GM18907 (cell line): ENCODE data around the gene WDR38.

Source experiments
- ATAC-seq: cut with Tn5 transposase; IDR thresholded peaks from one replicate; pipeline ENCODE4 v1.9.1; 2021; ENCODE audit warnings: mild to moderate bottlenecking, moderate library complexity; ENCODE audit not compliant: unreplicated experiment

WDR38 gene

DNA sequence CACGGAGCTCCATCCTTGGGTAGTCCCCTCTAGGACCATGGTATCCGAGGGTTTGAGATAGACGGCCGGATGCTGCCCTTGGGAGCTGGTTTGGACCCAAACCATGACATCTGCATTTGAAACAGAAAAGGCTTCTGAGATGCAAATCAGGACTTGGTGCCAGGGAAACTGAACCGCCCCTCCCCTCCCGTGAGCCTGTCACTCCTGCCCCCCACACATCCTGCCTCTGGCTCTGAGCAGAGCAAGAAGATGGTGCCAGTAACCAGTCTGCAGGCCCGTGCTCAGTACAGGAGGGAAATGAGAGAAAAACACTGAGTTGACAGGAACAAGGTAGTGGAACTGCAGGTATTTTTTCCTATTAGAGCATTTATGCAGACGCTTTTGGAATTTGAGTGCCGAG lies 27.2 kb downstream of the WDR38 start:
- ATAC-seq, result no peak

GRCh38 chr9:124881138-124881743 lies 28.0 kb downstream of the WDR38 start:
- ATAC-seq, result no peak

GRCh38 chr9:124882231-124882630 lies 29.0 kb downstream of the WDR38 start:
- ATAC-seq, result no peak

DNA sequence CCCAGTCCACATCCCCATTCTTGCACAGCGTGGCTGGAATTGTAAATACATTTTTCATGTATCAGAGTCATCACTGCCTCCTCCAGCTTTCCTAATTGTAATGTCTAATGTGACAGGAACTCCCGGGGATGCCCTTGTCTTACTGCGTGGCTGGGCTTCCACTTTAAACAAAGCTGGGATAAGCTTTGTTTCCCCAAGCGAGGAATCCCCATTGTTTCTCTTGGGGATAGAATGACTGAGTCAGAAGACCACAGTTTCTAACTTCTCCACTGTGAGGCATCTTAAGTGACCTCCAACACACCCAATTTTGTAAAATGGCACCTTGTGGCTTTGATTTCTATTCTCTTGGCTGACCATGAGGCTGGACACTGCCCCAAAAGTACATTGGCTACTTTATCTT lies 31.1 kb downstream of the WDR38 start:
- no peak for ATAC-seq

- no peak for ATAC-seq
Observed at GRCh38 chr9:124885551-124885950, 32.3 kb downstream of the WDR38 start.

GRCh38 chr9:124886461-124886860 lies 33.2 kb downstream of the WDR38 start:
- ATAC-seq, result no peak

DNA sequence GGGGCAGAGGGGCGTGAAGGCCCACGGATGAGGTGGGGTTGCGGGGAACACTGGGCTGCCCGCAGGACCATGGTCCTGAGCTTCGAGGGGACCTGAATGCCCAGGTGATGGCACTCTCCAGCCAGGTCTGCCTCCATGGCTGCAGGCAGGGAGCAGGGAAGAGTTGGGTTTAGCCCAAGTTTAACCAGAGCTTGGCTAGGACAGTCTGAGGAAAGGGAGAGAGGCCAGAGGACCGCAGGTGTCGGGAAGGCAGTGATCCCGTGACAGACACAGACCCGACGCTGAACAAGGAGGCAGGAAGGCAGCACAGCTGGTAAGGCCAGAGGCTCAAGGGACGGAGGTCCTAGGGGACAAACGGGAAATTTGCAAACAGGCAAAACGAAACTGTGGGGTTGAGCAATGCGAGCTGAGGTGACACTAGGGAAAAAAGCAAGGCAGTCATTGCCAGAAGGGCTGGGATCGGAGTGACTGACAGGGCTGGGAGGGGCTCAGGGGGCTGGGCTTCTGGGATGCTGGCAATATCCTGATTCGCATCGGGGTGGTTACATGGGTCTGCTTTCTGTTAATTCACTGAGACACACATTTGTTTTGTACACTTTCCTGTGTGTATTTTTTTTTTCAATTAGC lies 33.7 kb downstream of the WDR38 start:
- no peak for ATAC-seq

DNA sequence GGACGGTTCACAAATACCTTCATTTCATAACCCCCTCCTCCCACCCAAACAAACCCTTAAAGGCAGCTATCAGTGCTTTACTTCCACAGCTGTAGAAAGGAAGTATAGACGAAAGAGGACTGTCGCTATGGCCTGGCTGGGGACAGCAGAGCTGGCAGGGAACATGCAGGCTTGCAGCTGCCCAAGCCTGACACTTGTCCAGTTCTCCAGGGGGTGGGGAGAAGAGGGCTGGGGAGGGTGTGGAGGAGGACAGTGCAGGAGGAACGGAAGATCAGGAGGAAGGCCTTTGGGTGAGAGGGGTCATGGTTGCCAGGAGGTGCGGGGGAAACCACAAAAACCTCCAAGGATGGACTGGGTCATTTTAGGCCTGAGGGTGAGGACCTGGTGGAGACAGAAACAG lies 34.6 kb downstream of the WDR38 start:
- ATAC-seq, result no peak

- ATAC-seq, result no peak
Observed at GRCh38 chr9:124889006-124889405, 35.7 kb downstream of the WDR38 start.

DNA sequence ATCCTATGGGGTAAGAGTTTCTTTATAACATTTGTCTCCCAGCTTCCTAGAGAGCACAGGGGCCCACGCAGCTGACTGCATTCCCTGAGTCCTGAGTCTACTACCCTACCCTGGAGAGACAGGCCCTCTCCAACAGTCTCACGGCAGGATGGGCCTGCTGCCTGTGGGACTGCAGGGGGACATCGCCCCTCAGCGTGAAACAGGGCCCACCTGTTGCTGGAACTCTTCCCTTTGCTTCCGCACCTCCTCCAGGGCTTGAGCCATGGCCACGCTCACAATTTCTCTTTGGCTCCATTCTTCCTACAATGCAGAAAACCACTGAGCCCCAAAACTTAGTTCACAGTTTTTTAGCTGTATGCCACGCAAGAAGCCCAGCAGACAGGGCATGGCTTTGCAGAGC lies 36.9 kb downstream of the WDR38 start:
- ATAC-seq, result no peak

DNA sequence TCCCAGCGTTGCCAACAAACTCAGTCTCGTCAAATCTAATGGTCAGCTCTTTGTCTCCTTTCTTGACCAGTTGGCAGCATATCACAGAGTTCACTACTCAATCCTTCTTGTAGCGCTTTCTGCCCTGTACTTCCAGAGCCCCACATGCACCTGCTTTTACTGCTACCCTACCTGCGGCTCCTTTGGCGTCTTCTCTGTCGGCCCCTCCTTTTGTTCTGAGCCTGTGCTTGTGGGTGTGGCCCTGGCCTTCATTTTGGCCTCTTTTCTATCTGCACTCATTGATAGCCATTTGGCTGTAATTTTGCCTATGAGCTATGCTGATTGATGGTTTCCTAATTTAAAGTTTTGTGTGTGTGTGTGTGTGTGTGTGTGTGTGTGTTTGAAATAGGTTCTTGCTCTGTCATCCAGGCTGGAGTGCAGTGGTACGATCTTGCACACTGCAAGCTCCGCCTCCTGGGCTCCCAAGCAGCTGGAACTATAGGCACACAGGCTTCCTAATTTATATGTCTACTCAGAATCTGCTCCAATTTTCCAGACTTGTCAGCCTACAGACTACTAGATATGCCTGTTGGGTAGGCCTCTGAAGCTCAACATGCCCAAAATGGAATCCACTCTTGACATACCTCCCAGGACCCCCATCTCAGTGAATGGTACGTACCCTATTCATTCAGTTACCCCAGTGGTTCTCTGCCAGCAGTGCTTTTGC lies 40.9 kb downstream of the WDR38 start:
- no peak for ATAC-seq

DNA sequence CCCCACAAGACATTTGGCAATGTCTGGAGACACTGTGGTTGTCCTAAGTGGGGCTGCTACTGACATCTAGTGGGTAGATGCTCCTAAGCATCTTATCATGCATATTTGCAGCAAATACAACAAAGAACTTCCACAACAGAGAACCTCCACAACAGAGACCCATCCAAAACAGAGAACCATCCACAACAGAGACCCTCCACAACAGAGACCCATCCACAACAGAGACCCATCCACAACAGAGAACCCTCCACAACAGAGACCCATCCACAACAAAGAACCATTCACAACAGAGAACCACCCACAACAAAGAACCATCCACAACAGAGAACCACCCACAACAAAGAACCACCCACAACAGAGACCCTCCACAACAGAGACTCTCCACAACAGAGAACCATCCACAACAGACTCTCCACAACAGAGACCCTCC lies 41.5 kb downstream of the WDR38 start:
- no peak for ATAC-seq

- ATAC-seq, result no peak
Observed at GRCh38 chr9:124897570-124898460, 44.6 kb downstream of the WDR38 start.

DNA sequence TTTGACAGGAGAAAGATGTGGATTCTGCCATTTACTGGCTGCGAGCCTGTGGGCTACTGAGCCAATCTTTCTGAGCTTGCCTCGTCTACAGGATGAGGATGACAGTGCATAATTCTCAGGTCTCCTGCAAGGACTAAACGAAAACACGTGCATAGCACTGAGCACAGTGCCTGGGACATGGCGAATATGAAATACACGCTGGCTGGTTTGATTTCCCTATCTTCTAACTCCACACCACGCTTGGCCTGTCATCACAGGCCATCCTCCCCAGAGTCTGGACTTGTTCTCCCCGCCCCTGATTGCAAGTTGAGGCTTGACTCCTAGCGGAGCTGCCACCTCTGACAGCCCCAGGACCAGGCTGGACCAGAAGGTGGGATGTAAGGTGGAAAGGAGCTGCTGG lies 46.6 kb downstream of the WDR38 start:
- ATAC-seq, result no peak

- ATAC-seq, result no peak
Observed at GRCh38 chr9:124906966-124907365, 53.7 kb downstream of the WDR38 start.
